Right lobe of liver (tissue), 6 donors: ENCODE measurements around the gene TSPO. TPM values are rescaled to one million over a fixed set of nuclear protein-coding genes. Genes with fewer than 3 reads are reported as not detected.

Experiments
- ATAC-seq, 4 donors: fragments of 200-7000 bp; cut with Tn5 transposase; one replicate each; pipeline ENCODE4 v1.9.1; 2020; ENCODE audit warnings: mild to moderate bottlenecking in 4 of 4, moderate library complexity in 4 of 4
- DNase-seq, 3 donors: peaks; one replicate each; pipeline ENCODE4 v3.0.0-alpha.2; 2020
- H3K27ac ChIP-seq, 3 donors: fragments of 200-600 bp; one replicate each; pipeline ENCODE4 v1.8.0; 2022
- H3K27me3 ChIP-seq, 2 donors: fragments of 200-600 bp; one replicate each; pipeline ENCODE4 v1.8.0; 2022
- H3K36me3 ChIP-seq, 4 donors: fragments of 200-600 bp; sonication (generic) in 1 of 4; one replicate each; pipeline versions ENCODE4 v1.5.1 to v1.8.0; 2017 to 2022; ENCODE audit warnings: control low read depth in 1 of 4
- H3K4me1 ChIP-seq, 4 donors: fragments of 200-600 bp; sonication (generic) in 1 of 4; one replicate each; pipeline versions ENCODE4 v1.5.1 to v1.8.0; 2017 to 2022; ENCODE audit warnings: control low read depth in 1 of 4
- H3K4me3 ChIP-seq, 3 donors: fragments of 200-600 bp; one replicate each; pipeline ENCODE4 v1.8.0; 2022
- H3K9me3 ChIP-seq, 4 donors: fragments of 200-600 bp; sonication (generic) in 1 of 4; one replicate each; pipeline versions ENCODE4 v1.5.1 to v1.8.0; 2017 to 2022; ENCODE audit warnings: control low read depth in 1 of 4
- CTCF ChIP-seq, 4 donors: fragments of 200-600 bp in 3 of 4; fragments of 450-650 bp in 1 of 4; IDR thresholded peaks; one replicate each; pipeline versions ENCODE4 v1.5.1 to v1.8.0; 2016 to 2022; ENCODE audit warnings: antibody characterized with exemption in 4 of 4, mild to moderate bottlenecking in 2 of 4
- POLR2A ChIP-seq: fragments of 450-650 bp; IDR thresholded peaks from one replicate; pipeline ENCODE4 v1.6.1; 2017; ENCODE audit warnings: antibody characterized with exemption, mild to moderate bottlenecking
- whole genome bisulfite sequencing: methylation state at CpG from one replicate; pipeline ENCODE4 v1.1.6; 2018; ENCODE audit warnings: low coverage, low lambda C conversion rate; ENCODE audit not compliant: insufficient coverage; ENCODE audit errors: missing lambda C conversion rate; 5-methylcytosine and 5-hydroxymethylcytosine counted together
- intact Hi-C, 2 donors: fragments of 100-400 bp; cut with DNase I; formaldehyde crosslinking; loops; one replicate each; pipeline versions ENCODE4 v1.11.2 to v1.14.1; 2022
- total RNA-seq, 6 experiments: library from RNA; depleted of rRNA in 2 of 6; stranded (reverse); fragments of >200 nt in 2 of 6; fragmentation: NEBNext Ultra II Directional in 3 of 6; extraction: Animal tissue kit (Norgen Biotek cat#: 25700) in 3 of 6; gene quantifications; one replicate each; pipeline versions ENCODE4 v1.1.0 to v1.2.4, GENCODE V29; 2016 to 2023
- donor health status: DM: no; HTN: yes; CAD: no.
- donor health status: DM: no; HTN: no; CAD: no.
- donor health status: DM: no; HTN: no; CAD: no.
- donor health status: DM: no; HTN: yes; CAD: no.
- donor health status: DM: no; HTN: yes; CAD: no.

Gene TSPO
- total RNA-seq, 6 experiments from 2014 or later: 18.1 to 198 (median 31.9) TPM

- Histone ChIP-seq H3K4me1 (no peaks in the 10 kb centered on the region), H3K9me3 (no peaks in the 10 kb centered on the region), H3K36me3 (no peaks in the 10 kb centered on the region), H3K27ac (no peak overlapping the region), H3K27me3 (no peaks in the 10 kb centered on the region), H3K4me3 (no peak overlapping the region)
- intact Hi-C loops: no loop called here
- no peak for TF ChIP-seq CTCF (IDR thresholded peaks at IDR 0.05)
- TF ChIP-seq POLR2A: no peak
- WGBS: 59% methylated on average over 5 of the region's 9 CpGs
- no peak for DNase-seq
- ATAC-seq: peak in 2 of 4 donors; percentile 10 to 64
These were observed 47.6 kb downstream of the TSPO start for GRCh38 chr22:43198936-43199335.

GRCh38 chr22:43199541-43199940 lies 48.2 kb downstream of the TSPO start:
- DNase-seq (no peak), ATAC-seq (peak in 1 of 4 donors; percentile 10)
- H3K4me1 ChIP-seq: no peaks in the 10 kb centered on the region
- no peaks in the 10 kb centered on the region for H3K36me3 ChIP-seq
- no peaks in the 10 kb centered on the region for H3K27me3 ChIP-seq
- no peaks in the 10 kb centered on the region for H3K9me3 ChIP-seq
- H3K27ac ChIP-seq: no peak overlapping the region
- no peak for TF ChIP-seq POLR2A
- TF ChIP-seq CTCF (IDR thresholded peaks at IDR 0.05): no peak
- WGBS: 79% methylated on average over 4 of the region's 11 CpGs
- intact Hi-C loops: no loop called here
- no peak overlapping the region for H3K4me3 ChIP-seq

GRCh38 chr22:43200031-43200430 lies 48.7 kb downstream of the TSPO start:
- H3K4me1 ChIP-seq: no peaks in the 10 kb centered on the region
- ATAC-seq: peak in 1 of 4 donors; percentile 21
- no peak for TF ChIP-seq POLR2A
- no peak for TF ChIP-seq CTCF (IDR thresholded peaks at IDR 0.05)
- WGBS: 91% methylated on average over 3 of the region's 17 CpGs
- no peaks in the 10 kb centered on the region for H3K9me3 ChIP-seq
- no peak overlapping the region for H3K4me3 ChIP-seq
- no peak for DNase-seq
- no peaks in the 10 kb centered on the region for H3K36me3 ChIP-seq
- no peak overlapping the region for H3K27ac ChIP-seq
- intact Hi-C loops: no loop called here
- H3K27me3 ChIP-seq: no peaks in the 10 kb centered on the region

GRCh38 chr22:43200555-43200954 lies 49.2 kb downstream of the TSPO start:
- 79% methylated on average over 9 of the region's 13 CpGs for WGBS
- no peak for DNase-seq
- Histone ChIP-seq H3K36me3 (no peaks in the 10 kb centered on the region), H3K4me3 (no peak overlapping the region), H3K27ac (no peak overlapping the region), H3K27me3 (no peaks in the 10 kb centered on the region), H3K4me1 (no peaks in the 10 kb centered on the region), H3K9me3 (no peaks in the 10 kb centered on the region)
- no peak for ATAC-seq
- TF ChIP-seq CTCF (IDR thresholded peaks at IDR 0.05) (no peak), POLR2A (no peak)
- intact Hi-C loops: no loop called here
